NCI-H1694 treated with DMSO at 0.1 percent for 48 hours (cell line): ENCODE data around the gene RBM33.
"Not testable (repeated sequence)": the region's sequence is repeated elsewhere in the genome, so short reads cannot be mapped to it uniquely, and the experiment has no call there.

Experiments
- DNase-seq: peaks from one replicate; lab custom pipeline; 2025; lab: John Stamatoyannopoulos, UW

The RBM33 gene

DNA sequence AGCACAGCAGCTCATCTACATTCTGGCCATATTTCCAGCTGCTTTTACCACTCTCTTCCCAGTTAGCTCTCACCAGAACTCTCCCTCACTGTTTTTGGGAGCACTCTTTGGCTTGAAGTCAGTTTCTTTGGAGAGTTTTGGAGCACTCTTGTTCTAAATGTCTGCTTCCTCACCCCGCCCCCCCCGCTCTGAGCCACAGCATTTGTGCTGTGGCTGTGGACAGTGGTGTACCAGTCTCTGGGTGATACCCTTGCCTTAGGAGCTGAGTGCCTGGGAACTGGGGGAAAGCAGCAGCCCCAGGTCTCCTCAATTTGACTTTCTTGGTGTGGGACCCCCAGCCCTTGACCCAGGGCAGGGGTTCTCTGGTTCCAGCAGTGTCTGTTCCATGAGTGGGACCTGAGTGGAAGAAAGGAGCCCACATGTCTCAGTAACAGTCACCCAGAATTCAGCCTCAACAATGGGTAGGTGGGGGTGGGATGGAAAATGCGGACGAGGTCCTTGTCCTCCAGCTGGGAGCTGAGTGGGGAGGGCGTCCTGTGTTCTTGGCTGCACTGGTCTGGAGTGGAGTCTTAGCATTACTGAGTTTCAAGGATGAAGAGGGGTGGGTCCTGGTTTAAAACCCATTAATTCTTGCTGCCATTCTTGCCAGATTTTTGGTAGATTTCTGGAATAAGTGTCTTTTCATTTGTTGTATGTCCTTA, 18.0 kb downstream of the RBM33 start:
- no peak for DNase-seq

- no peak for DNase-seq
Measured at GRCh38 chr7:155663937-155664336, 19.5 kb downstream of the RBM33 start.

DNA sequence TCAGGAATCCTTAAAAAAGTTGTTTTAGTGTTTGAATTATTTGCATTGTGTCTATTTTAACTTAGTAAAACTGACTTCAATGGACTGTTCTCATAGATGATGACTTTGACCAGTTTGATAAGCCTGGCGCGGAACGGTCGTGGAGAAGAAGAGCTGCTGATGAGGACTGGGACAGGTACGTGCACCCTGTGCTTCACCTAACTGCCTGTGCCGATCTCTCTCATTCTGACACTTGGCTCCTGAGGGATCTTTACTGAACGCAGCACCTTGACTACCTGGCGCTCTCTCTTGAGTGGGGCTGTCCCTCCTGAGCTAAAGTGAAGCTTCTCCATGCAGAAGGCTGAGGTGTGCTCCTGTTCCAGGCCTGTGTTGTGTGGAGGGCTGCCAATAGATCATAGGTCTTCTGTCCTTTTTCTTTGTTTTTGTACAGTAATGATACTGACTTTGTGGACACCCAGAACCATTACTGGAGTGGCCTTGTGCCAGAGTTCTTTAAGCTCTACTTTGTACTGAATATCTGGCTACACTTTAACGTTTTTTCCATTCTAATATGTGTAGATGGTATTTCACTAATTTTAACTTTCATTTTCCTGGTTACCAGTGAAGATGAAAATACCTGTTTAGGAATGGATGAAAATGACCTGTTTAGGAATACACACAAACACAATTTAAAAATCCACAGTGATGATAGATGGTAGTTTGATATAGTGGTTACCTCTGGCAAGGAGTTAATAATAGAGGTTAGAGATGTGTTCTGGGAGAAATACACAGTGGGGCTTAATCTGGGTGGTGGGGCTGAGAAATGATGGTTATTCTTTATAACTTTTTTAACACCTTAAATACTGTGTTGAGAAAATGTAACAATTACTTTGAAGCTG, 20.9 kb downstream of the RBM33 start:
- DNase-seq = no peak

- DNase-seq = no peak
Measured at GRCh38 chr7:155665957-155666287, 21.5 kb downstream of the RBM33 start.

GRCh38 chr7:155667241-155667829, 22.9 kb downstream of the RBM33 start:
- no peak for DNase-seq

DNA sequence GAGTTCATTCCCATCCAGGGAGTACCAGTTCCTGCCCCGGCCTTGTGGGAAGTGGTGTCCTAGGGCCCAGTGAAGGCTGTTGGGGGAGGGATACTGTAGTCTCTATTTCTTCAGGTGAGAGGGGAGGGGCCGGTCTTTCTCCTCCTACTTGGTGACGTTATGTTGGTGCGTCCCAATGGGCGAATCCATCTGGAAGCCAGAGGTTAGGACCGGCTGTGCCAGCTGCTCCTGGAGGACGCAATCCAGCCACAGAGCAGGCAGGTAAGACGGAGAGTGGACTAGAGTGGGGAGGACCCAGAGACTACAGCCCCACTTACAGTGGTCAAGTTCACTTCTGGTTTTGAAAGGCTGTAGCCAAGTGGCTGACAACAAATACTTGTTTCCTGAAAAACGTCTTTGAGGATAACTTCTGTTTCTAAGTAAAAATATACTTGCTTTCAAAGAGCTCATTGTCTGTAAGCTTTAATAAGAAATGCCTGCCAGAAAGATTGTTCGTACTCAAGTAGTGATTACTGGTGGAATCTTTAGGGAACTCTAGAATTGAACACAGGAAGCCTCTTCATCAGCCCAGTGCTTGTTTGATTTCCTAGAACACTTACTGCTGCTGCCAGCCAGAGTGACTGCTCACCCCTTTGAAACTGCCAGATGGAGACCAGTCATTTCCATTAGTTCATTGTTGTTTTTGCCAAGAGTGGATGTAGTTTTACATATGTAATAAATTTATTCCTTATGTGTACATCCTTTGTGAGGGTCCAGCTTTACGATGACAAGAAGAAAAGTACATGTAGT, 25.4 kb downstream of the RBM33 start:
- DNase-seq = peak; percentile 35

GRCh38 chr7:155670521-155670920, 26.1 kb downstream of the RBM33 start:
- no peak for DNase-seq

GRCh38 chr7:155674556-155674955, 30.1 kb downstream of the RBM33 start:
- no peak for DNase-seq

DNA sequence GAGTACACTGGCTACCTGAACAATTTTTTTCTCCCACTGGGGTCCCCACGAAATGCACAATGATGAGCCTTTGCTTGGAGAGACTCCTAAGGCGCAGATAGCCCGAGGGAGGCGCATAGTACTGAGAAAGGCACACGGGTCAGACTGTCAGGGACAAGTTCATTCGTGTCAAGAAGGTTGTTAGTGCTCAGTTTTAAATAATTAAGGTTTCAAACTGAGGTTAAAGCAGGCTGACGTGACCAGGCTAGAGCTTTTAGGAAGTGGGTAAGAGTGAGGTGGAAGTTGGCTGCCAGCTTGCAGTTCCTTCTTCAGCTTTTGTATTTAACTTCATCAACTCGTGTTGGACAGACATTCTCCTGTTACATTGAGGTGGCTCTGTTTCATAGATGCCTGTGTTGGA, 31.6 kb downstream of the RBM33 start:
- DNase-seq = no peak

DNA sequence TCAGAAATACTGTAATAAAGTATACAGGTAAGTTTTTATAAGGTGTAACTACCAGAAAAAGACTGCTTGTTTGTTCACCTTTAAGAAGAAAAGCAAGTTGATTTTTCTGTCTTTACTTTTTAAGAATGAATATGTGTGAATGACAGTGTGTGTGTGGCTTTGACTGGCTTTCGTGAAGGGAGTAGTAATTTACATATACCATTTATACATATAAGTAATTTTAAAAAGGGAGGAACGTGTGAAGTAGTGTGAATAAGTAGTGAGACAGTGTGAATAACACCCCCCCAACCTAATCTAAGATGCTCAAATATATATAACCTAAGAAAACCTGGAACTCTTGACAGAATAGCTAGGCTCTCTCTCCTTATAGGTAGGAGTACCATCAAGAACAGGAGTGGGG, 33.2 kb downstream of the RBM33 start:
- DNase-seq = no peak

- no peak for DNase-seq
Measured at GRCh38 chr7:155680124-155680523, 35.7 kb downstream of the RBM33 start.

GRCh38 chr7:155680864-155681263, 36.4 kb downstream of the RBM33 start:
- DNase-seq = no peak

GRCh38 chr7:155681663-155682062, 37.2 kb downstream of the RBM33 start:
- no peak for DNase-seq

GRCh38 chr7:155682484-155682883, 38.0 kb downstream of the RBM33 start:
- DNase-seq = no peak

- DNase-seq = no peak
Measured at GRCh38 chr7:155683098-155683497, 38.6 kb downstream of the RBM33 start.

- DNase-seq = no peak
Measured at GRCh38 chr7:155683714-155684113, 39.3 kb downstream of the RBM33 start.

- no peak for DNase-seq
Measured at GRCh38 chr7:155684543-155684942, 40.1 kb downstream of the RBM33 start.

- DNase-seq = no peak
Measured at GRCh38 chr7:155685070-155685790, 40.8 kb downstream of the RBM33 start.

DNA sequence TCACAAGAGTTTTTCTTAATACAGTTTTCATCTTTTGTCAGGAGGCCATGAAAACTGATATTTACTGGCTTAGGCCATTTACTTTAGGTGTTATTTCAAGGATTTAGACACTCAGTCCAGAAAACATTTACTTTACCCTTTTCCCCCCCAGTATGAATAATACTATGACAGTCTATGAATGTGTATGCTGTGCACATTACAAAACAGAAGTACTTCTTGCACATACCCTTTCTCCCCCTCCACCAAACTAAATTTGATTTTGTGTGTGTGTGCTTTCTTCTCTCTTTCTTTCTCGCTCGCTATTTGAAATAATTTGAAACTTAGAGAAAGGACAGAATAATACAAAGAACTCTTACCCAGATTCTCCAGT, 41.3 kb downstream of the RBM33 start:
- no peak for DNase-seq

DNA sequence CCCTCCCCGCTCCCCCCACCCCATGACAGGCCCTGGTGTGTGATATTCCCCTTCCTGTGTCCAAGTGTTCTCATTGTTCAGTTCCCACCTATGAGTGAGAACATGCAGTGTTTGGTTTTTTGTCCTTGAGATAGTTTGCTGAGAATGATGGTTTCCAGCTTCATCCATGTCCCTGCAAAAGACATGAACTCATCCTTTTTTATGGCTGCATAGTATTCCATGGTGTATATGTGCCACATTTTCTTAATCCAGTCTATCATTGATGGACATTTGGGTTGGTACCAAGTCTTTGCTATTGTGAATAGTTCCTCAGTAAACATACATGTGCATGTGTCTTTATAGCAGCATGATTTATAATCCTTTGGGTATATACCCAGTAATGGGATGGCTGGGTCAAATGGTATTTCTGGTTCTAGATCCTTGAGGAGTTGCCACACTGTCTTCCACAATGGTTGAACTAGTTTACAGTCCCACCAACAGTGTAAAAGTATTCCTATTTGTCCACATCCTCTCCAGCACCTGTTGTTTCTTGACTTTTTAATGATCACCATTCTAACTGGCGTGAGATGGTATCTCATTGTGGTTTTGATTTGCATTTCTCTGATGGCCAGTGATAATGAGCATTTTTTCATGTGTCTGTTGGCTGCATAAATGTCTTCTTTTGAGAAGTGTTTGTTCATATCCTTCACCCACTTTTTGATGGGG, 42.3 kb downstream of the RBM33 start:
- not testable (repeated sequence) for DNase-seq

DNA sequence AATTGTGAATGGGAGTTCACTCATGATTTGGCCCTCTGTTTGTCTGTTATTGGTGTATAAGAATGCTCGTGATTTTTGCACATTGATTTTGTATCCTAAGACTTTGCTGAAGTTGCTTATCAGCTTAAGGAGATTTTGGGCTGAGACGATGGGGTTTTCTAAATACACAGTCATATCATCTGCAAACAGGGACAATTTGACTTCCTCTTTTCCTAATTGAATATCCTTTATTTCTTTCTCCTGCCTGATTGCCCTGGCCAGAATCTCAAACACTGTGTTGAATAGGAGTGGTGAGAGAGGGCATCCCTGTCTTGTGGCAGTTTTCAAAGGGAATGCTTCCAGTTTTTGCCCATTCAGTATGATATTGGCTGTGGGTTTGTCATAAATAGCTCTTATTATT, 43.8 kb downstream of the RBM33 start:
- DNase-seq = not testable (repeated sequence)
